ENCODE data around the gene POU2F3.

- TF ChIP-seq REST (IDR thresholded peaks at IDR 0.05; ENCODE audit: low read depth), result no peak
- no peak for TF ChIP-seq CEBPB (IDR thresholded peaks at IDR 0.05)
- TF ChIP-seq NFIC (IDR thresholded peaks at IDR 0.05), result no peak
- TF ChIP-seq MAX (IDR thresholded peaks at IDR 0.05), result no peak
- TF ChIP-seq EP300 (IDR thresholded peaks at IDR 0.05; ENCODE audit: borderline replicate concordance), result no peak
- TF ChIP-seq TCF12 (IDR thresholded peaks at IDR 0.05; ENCODE audit: low read depth), result no peak
These were observed 31.2 kb upstream of the POU2F3 start for GRCh38 chr11:120208777-120209176.
